OCI-LY3 (cell line): ENCODE measurements around the gene DDIT4.
"Not testable (repeated sequence)": the region's sequence is repeated elsewhere in the genome, so short reads cannot be mapped to it uniquely, and the experiment has no call there.

Experiments
- H2AFZ ChIP-seq: fragments of 200-600, 300-600 bp; shearing (Covaris generic); 2 replicates; pipeline ENCODE4 v1.6.0; 2014; ENCODE audit warnings: antibody characterized with exemption, low read depth, low read length
- H3K27ac ChIP-seq: fragments of 200-600, 300-600 bp; sonication (generic); 2 replicates; pipeline ENCODE4 v1.5.1; 2014; ENCODE audit warnings: mild to moderate bottlenecking, low read length, moderate library complexity, mixed read lengths
- H3K27me3 ChIP-seq: fragments of 200-600, 300-600 bp; sonication (generic); 2 replicates; pipeline ENCODE4 v1.6.1; 2014; ENCODE audit warnings: low read depth, low read length, mixed read lengths
- H3K36me3 ChIP-seq: fragments of 200-600, 300-600 bp; sonication (generic); replicated peaks from 2 replicates; pipeline ENCODE3; 2014; ENCODE audit warnings: low read depth, low read length, mixed read lengths
- H3K4me1 ChIP-seq: fragments of 300-600, 200-600 bp; sonication (generic); 2 replicates; pipeline ENCODE4 v1.6.1; 2014; ENCODE audit warnings: low read length, mixed read lengths
- H3K4me2 ChIP-seq: fragments of 200-600, 300-600 bp; sonication (generic); 2 replicates; pipeline ENCODE4 v1.6.1; 2014; ENCODE audit warnings: low read length, mixed read lengths
- H3K4me3 ChIP-seq: fragments of 300-600, 200-600 bp; sonication (generic); 2 replicates; pipeline ENCODE4 v1.5.1; 2014; ENCODE audit warnings: antibody characterized with exemption, mild to moderate bottlenecking, low read length, moderate library complexity
- H3K79me2 ChIP-seq: fragments of 300-600, 200-600 bp; shearing (Covaris generic); 2 replicates; pipeline ENCODE4 v1.6.1; 2014; ENCODE audit warnings: mild to moderate bottlenecking, low read length, mixed read lengths
- H3K9ac ChIP-seq: fragments of 300-600, 200-600 bp; shearing (Covaris generic); 2 replicates; pipeline ENCODE4 v1.6.0; 2014; ENCODE audit warnings: mild to moderate bottlenecking, low read length, moderate library complexity
- H3K9me3 ChIP-seq: fragments of 200-600, 300-600 bp; shearing (Covaris generic); 2 replicates; pipeline ENCODE4 v1.6.1; 2014; ENCODE audit warnings: low read length, mixed read lengths; ENCODE audit not compliant: insufficient read depth
- H4K20me1 ChIP-seq: fragments of 200-600, 300-600 bp; sonication (generic); 2 replicates; pipeline ENCODE4 v1.6.1; 2016; ENCODE audit warnings: low read length, mixed read lengths; ENCODE audit not compliant: insufficient read depth
- CTCF ChIP-seq: fragments of 200-600, 300-600 bp; sonication (generic); IDR thresholded peaks from 2 replicates; pipeline ENCODE4 v1.5.1; 2014; ENCODE audit warnings: antibody characterized with exemption, low read length, low read depth
- EZH2phosphoT487 ChIP-seq: fragments of 200-600 bp; shearing (Covaris generic); IDR thresholded peaks from 2 replicates; pipeline ENCODE4 v1.6.1; 2018; ENCODE audit warnings: antibody characterized with exemption, mixed run types, low read depth

DDIT4 gene

DNA sequence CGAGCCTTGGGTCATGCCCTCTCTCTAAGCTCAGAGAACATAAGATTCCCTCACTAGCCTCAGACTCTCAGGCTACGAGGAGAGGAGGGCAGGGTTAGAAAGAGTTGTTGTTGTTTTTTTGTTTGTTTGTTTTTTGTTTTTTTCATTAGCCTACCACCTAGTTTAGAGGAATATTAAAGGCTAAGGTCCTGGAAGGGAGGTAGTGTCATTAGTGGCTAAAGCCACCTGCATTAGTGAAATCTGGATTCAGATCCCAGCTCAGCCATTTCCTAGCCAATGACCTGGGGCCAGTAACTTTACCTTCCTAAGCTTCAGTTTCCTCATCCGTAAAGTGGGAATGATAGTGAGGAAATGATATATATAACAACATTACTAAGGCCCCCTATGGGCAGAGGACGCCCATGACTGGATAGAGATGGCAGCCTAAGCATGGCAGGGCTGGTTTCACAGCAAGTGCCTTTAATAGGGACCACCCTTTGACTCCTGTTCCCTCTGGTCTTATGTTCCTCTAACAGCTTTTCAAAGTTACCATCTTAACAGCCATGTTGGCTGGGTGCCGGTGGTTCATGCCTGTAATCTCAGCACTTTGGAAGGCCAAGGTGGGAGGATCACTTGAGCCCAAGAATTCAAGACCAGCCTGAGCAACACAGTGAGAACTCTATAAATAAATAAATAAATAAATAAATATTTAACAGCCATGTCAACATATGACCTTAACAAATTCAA is 5.1 kb downstream of the DDIT4 start:
- TF ChIP-seq EZH2phosphoT487 (no peak), CTCF (no peak)
- Histone ChIP-seq H2AFZ (no peak overlapping the region), H3K9ac (no peak overlapping the region), H3K36me3 (peaks cover 27% of the 10 kb centered on the region), H3K27me3 (peaks cover 7% of the 10 kb centered on the region; the same call in 1 of the 2 replicates), H3K4me1 (peaks cover 24% of the 10 kb centered on the region), H3K79me2 (peaks cover 17% of the 10 kb centered on the region), H3K4me3 (no peak overlapping the region), H3K9me3 (no peaks in the 10 kb centered on the region), H3K27ac (no peak overlapping the region), H3K4me2 (no peak overlapping the region), H4K20me1 (peaks cover 18% of the 10 kb centered on the region)

DNA sequence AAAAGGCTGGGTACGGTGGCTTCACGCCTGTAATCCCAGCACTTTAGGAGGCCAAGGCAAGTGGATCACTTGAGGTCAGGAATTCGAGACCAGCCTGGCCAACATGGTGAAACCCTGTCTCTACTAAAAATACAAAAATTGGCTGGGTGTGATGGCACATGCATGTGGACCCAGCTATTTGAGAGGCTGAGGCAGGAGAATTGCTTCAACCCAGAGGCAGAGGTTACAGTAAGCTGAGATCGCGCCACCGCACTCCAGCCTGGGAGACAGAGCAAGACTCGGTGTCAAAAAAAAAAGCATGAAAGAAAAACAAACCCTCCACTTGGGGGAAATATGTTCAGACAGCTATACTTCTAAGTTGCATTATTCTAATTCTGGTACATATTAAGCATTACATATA is 5.9 kb downstream of the DDIT4 start:
- H3K79me2 ChIP-seq, H3K27ac ChIP-seq, H3K4me2 ChIP-seq, H3K27me3 ChIP-seq, H3K9me3 ChIP-seq, H3K4me3 ChIP-seq, H2AFZ ChIP-seq, H3K9ac ChIP-seq: not testable (repeated sequence)
- Histone ChIP-seq H4K20me1 (peaks cover 17% of the 10 kb centered on the region), H3K36me3 (peaks cover 20% of the 10 kb centered on the region), H3K4me1 (peaks cover 23% of the 10 kb centered on the region)

- H3K79me2 ChIP-seq: no peaks in the 10 kb centered on the region
- peaks cover 24% of the 10 kb centered on the region for H3K4me1 ChIP-seq
- peak overlapping the region; percentile 29; the same call in 1 of the 2 replicates for H3K4me3 ChIP-seq
- H3K27me3 ChIP-seq: no peaks in the 10 kb centered on the region
- no peak overlapping the region for H3K27ac ChIP-seq
- H3K36me3 ChIP-seq: no peaks in the 10 kb centered on the region
- peak overlapping the region; percentile 51 for H3K4me2 ChIP-seq
- no peak for TF ChIP-seq CTCF
- no peak for TF ChIP-seq EZH2phosphoT487
- no peaks in the 10 kb centered on the region for H3K9me3 ChIP-seq
- H3K9ac ChIP-seq: no peak overlapping the region
- no peak overlapping the region for H2AFZ ChIP-seq
- no peaks in the 10 kb centered on the region for H4K20me1 ChIP-seq
Observed at GRCh38 chr10:72283131-72283530, 9.4 kb downstream of the DDIT4 start.

GRCh38 chr10:72285972-72286521 is 12.3 kb downstream of the DDIT4 start:
- Histone ChIP-seq H3K36me3 (no peaks in the 10 kb centered on the region), H3K27me3 (no peaks in the 10 kb centered on the region), H2AFZ (peak overlapping the region; percentile 54; the same call in 1 of the 2 replicates), H3K9me3 (no peaks in the 10 kb centered on the region), H3K4me3 (peak overlapping the region; percentile 30; the same call in 1 of the 2 replicates), H3K9ac (no peak overlapping the region), H3K27ac (no peak overlapping the region), H3K79me2 (no peaks in the 10 kb centered on the region), H3K4me1 (peaks cover 24% of the 10 kb centered on the region), H4K20me1 (no peaks in the 10 kb centered on the region), H3K4me2 (peak overlapping the region; percentile 42)
- TF ChIP-seq CTCF (no peak), EZH2phosphoT487 (no peak)
